GM21717 (cell line): ENCODE results near the gene CDK13.

Source experiments
- ATAC-seq: cut with Tn5 transposase; IDR thresholded peaks from one replicate; pipeline ENCODE4 v1.9.1; 2021; ENCODE audit warnings: mild to moderate bottlenecking, moderate library complexity; ENCODE audit not compliant: unreplicated experiment

Gene CDK13

GRCh38 chr7:39949971-39950472 is at the start of gene CDK13:
Gene CDK13 (plus strand): TSS chr7:39950256. CDS start chr7:39950642, 386 bp downstream.
- ATAC-seq: peak; percentile 37

- ATAC-seq: no peak
These were observed 46.0 kb upstream of the CDK13 start for GRCh38 chr7:39904077-39904486.

GRCh38 chr7:39908141-39908540 is 41.9 kb upstream of the CDK13 start:
- ATAC-seq: no peak

GRCh38 chr7:39908973-39909372 is 41.1 kb upstream of the CDK13 start:
- ATAC-seq: no peak

GRCh38 chr7:39909526-39909925 is 40.5 kb upstream of the CDK13 start:
- no peak for ATAC-seq

- no peak for ATAC-seq
These were observed 39.8 kb upstream of the CDK13 start for GRCh38 chr7:39910108-39910869.

GRCh38 chr7:39911167-39911566 is 38.9 kb upstream of the CDK13 start:
- no peak for ATAC-seq

- peak; percentile 52 for ATAC-seq
These were observed 34.2 kb upstream of the CDK13 start for GRCh38 chr7:39915847-39916246.

GRCh38 chr7:39919646-39920045 is 30.4 kb upstream of the CDK13 start:
- no peak for ATAC-seq

GRCh38 chr7:39921506-39922175 is 28.4 kb upstream of the CDK13 start:
- no peak for ATAC-seq

- ATAC-seq: no peak
These were observed 27.5 kb upstream of the CDK13 start for GRCh38 chr7:39922580-39922979.

GRCh38 chr7:39923091-39923490 is 27.0 kb upstream of the CDK13 start:
- no peak for ATAC-seq

GRCh38 chr7:39924122-39924521 is 25.9 kb upstream of the CDK13 start:
- ATAC-seq: no peak

GRCh38 chr7:39926111-39926510 is 23.9 kb upstream of the CDK13 start:
- ATAC-seq: no peak

GRCh38 chr7:39927018-39927417 is 23.0 kb upstream of the CDK13 start:
- ATAC-seq: no peak

- ATAC-seq: no peak
These were observed 15.9 kb upstream of the CDK13 start for GRCh38 chr7:39934132-39934531.

- no peak for ATAC-seq
These were observed 13.3 kb upstream of the CDK13 start for GRCh38 chr7:39936761-39937160.

- no peak for ATAC-seq
These were observed 12.5 kb upstream of the CDK13 start for GRCh38 chr7:39937366-39938153.

GRCh38 chr7:39942883-39943282 is 7.2 kb upstream of the CDK13 start:
- no peak for ATAC-seq

GRCh38 chr7:39946693-39947092 is 3.4 kb upstream of the CDK13 start:
- no peak for ATAC-seq

- no peak for ATAC-seq
These were observed 1.6 kb upstream of the CDK13 start for GRCh38 chr7:39948375-39948955.
